Activated T-cell treated with anti-CD3 and anti-CD28 coated beads, Interleukin-2, amount 50 U/mL, for 1 hour (primary cell): ENCODE data around the gene MUC20.
"Not testable (repeated sequence)": the region's sequence is repeated elsewhere in the genome, so short reads cannot be mapped to it uniquely, and the experiment has no call there.

Experiments used
- DNase-seq: peaks from one replicate; pipeline ENCODE4 v3.0.0-alpha.2; 2020

The MUC20 gene

DNA sequence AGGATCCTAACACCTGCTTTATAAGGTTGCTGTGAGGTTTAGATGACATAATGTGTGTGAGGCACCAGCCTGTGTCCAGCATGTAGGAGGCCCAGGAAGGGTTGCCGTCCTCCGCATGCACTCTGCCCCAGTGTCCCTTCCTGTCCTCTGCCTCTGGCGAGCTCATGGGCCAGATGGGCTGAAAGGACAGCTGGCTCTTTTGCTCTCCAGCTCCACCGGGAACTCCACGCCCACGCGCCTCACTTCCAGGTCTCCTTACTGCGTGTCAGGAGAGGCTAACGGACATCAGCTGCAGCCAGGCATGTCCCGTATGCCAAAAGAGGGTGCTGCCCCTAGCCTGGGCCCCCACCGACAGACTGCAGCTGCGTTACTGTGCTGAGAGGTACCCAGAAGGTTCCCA is 12.2 kb downstream of the MUC20 start:
- no peak for DNase-seq

DNA sequence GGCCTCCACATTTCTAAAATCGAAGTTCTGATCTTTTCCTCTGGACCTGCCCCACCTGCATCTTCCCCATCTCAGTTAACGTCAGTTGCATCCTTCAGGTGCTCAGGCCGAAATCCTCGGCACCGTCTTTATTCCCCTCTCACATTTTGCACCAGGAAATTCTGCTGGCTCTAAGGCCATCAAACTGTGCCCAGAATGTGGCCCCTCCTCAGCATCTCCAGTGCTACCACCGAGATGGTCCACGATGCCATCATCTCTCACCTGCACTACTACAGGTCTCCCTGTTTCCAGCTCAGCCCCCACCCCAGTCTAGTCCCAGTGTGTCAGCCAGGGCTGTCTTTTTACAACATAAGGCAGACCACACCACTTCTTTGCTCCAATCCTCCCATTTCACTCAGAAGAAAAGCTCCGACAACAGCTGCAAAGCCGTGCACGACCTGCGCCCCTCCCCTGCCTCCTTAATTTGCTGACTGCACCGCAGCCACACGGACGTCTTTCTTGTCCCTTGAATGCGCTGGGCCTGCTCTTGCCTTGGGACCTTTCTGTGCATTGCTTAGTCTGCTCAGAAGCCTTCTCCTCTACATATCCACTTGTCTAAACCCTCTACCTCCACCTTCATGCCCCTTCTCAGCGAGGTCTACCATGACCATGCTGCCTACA is 14.4 kb downstream of the MUC20 start:
- no peak for DNase-seq

DNA sequence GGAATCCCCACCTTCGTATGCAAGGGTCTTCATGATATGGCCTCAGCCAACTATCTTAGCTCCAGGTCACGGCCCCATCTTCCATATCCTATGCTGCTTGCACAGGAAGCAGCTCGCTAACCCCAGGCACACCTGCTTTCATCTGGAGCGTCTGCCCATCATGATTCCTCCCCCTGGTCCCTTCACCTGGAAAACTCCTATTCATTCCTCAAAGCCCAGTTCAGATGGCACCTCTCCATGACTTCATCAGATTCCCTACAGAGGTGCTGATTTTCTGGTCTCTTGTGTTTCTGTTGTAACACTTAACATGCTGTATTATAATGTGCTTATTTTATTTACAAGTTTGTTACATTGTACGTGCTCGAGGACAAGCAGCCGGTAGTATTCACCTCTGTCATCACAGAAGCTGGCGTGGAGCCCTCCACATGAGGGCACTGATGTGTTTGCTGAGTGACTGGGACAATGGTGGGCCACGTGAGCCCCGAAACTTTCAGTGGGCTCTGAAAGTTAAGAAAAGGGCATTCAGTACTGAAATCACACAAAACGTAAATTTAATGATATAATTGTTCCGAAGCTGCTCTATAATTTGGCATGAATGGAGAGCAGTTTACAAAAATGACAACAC is 16.2 kb downstream of the MUC20 start:
- no peak for DNase-seq

DNA sequence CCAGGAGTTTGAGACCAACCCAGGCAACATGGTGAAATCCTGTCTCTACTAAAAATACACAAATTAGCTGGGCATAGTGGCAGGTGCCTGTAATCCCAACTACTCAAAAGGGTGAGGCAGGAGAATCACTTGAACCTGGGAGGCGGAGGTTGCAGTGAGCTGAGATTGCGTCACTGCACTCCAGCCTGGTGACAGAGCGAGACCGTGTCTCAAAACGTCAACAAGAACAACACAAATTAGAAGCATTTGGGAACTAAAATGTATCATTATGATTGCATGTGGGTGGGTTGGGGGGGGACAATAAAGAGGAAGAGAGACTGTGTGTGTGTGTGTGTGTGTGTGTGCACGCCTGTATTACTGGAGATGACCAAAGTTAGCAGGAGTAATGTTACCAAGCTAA is 17.0 kb downstream of the MUC20 start:
- not testable (repeated sequence) for DNase-seq

DNA sequence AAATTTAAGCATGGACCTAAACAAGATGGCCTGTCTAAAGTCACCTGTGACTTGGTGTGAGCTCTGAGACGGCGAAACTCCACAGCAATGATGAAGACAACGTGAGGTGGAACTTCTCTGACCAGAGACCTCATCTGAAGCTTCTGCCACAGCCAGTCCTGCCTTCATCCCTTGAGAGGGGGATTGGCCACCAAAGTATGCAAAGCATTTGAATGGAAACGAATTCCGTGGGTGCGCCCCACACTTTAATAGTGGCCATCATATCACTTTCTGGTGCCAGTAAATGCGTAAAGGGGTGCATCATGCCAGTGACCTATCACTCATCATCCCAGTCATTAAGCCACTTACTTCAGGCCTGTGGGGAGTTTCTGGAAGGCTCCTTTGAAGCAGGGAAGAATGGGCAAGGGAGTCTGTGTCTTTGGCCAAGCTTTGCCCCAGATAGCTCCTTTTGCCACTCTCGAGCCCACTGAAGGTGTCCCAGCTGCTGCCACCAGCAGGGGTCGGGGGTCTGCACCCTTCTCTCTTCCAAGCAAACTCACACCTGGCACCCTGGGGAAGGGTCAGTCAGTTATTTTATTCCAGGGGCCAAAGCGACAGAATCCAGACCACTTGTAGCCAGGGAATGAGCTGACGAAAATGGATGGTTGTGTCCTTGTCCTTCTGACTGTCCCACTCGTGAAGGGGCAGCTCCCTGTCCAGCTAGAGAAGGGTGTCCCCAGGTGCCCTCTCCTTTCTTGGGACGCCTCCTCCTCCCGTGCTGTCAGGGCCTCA is 17.7 kb downstream of the MUC20 start:
- no peak for DNase-seq

DNA sequence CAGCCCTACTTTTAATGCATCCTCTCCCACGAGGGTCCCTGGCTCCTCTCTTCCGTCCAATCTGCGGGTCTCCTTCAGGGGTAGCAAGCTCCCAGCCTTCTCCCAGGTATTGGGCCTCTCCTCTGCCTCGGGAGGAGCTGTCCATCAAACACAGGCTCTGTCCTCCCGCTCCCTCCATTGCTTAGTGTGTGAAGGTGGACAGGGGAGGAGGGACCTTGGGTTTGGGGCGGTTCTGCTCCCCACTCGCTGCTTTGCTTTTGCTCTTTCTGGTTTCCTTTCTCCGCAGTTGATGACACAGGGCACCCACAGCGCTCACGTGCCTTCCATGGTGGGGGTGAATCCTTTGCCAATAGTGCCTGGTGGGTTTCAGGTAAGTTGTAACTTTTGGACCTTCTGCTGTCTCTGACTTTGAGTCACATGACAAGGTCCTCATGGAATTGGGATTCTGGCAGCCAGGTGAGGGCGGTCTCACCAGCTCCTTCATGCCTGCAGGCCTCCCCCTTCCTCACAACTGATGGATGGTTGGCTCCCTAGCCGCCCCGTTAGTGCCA is 18.9 kb downstream of the MUC20 start:
- DNase-seq: no peak

DNA sequence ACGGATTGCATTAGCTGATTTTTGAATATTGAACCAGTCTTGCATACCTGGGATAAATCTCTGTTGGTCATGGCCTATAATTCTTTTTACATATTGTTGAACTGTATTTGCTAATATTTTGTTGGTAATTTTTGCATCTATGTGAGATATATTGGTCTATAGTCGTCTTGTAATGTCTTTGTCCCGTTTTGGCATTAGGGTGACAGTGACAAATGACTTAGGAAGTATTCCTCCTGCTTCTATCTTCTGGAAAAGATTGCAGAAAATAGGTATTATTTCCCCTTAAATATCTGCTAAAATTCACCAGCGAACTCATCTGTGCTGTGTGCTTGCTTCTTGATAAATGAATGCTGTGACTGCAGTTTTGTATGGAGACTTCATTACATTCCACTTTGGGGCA is 23.7 kb downstream of the MUC20 start:
- DNase-seq: no peak

DNA sequence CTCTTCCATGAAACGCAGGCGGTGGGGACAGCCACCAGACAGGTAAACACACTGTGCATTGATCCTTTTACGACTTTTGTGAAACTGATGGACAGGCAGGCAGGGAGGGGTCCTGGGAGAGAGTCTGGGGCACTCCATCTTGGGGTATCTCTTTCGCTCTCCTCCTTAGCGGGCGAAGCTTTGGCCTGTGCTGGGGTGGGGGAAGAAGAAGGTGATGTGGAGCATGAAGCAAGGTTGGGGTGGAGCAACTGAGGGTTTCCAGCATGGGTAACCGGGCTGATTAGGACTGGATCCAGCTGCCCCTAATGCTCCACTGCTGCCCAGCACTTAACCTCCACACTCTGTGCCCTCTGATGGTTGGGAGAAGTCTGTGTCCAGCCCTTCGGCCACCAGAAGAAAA is 25.6 kb downstream of the MUC20 start:
- DNase-seq: no peak

DNA sequence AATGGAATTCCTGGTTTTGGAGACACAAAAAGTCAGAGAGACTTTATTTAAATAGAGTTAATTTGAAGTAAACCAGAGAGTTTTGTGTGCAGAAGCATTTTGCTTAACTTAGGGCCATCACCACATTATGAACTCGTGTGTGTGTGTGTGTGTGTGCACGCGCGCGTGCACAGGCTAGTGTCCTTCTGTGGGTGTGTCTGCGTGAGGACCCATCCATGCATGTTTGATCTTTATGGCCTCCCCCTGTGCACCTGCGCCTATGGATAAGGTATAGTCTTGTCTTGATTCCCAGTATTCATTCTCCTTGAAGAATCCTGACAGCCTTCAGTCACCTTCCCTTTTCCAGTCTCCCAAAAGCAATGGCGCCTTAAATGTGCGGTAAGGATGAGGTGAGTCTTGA is 26.0 kb downstream of the MUC20 start:
- DNase-seq: no peak

DNA sequence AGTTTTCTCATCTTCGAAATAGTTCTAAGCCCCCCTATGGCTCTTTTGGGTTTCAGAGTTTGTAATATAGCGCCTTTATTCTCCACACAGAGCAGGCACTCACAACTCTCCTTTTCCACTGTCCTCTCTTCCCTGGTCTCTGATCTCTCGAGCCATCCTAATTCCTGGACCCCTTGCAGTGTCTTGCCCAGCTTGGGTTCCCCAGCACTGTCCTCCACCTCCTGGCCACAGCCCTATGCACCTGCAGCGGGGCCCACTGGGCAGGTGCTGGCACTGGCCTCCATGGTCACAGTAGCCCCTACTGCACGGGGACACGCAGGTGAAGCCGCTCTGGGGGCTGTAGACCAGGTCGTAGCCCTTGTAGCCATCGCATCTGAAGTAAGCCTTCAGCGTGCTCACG is 27.9 kb downstream of the MUC20 start:
- no peak for DNase-seq

DNA sequence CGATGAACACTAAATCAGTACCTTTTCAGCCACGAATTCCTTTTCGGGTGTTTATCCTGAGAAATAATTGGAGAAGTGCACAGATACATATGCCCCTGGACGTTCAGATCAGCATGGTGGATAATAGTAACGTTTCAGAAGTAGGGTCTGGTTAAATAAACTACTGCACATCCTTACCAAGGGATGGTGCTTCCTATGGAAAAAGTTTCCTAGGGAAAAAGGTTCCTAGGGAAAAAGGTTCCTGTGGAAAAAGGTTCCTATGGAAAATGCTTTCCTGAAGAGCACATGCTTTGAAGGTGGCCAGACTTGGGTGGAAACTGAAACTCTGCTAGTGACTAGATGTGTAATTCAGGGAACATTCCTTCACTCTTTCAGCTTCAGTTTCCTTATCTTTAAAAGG is 28.3 kb downstream of the MUC20 start:
- not testable (repeated sequence) for DNase-seq

DNA sequence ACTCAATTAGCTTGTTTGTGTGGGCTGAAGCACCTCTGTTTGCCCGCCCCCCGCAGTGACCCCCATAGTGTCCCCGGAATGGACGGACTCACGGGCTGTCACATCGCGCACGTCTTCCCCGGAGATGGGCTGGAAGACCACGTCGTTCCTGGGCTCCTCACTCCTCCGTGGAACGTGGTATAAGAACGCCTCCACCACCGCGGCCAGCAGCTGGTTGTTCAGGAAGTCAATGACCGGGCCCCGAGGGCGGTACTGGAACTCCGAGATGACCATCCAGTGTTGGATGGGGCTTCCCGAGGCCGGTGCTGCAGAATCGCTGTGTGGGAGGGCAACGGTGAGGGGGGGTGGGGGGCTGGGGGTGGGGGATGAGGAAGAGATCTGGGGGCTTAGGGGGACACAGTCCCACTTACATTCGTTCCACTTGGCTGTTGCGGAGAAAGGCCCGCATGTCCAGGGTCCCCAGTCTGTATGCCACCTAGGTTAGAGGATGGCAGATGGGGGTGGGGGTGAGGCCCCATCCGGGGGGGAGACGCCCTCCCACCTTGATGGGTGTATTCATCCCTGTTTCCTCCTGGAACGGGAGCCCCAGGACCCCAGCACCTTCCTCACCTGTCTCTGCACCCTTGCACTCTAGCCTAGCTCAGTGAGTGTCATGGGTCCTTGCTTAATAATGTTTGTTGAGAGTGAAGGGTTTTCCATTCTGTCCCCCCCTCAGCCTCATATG is 30.2 kb downstream of the MUC20 start:
- no peak for DNase-seq

DNA sequence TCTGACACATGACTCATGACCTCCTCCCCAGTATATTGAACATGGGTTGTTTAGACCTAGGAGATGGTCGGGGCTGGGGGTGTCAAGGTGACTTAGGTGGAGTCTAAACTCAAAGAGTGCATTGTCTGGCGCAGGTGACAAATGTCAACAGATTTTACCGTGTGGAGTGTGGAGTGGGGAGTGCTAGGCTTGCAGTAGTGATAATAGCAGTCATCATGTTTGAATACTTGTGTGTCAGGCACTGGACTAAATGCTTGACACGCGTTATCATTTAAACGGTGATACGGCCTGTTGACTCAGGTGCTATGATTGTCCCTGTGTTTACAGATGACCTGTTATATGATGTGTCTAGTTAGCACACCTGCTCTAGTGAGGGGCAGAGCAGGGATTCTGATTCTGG is 30.8 kb downstream of the MUC20 start:
- DNase-seq: no peak

DNA sequence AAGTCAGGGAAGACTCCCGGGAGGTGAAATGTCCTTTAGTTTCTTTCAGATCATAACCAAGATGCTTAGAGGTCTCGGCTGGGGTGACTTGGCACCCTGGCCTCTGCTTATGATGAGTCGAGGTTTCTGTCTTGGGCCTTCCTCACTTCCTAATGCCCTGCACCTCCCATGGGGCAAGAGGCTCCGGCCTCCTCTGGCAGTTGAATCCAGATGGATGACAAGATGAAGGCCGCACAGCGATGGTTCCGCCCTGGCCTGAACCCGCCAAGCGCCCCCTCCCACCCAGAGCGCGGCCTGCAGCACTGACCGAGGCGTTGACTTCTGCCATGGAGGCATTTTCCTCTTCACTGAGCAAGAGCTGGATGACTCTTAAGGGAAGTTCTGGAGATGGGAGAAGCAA is 31.3 kb downstream of the MUC20 start:
- no peak for DNase-seq

DNA sequence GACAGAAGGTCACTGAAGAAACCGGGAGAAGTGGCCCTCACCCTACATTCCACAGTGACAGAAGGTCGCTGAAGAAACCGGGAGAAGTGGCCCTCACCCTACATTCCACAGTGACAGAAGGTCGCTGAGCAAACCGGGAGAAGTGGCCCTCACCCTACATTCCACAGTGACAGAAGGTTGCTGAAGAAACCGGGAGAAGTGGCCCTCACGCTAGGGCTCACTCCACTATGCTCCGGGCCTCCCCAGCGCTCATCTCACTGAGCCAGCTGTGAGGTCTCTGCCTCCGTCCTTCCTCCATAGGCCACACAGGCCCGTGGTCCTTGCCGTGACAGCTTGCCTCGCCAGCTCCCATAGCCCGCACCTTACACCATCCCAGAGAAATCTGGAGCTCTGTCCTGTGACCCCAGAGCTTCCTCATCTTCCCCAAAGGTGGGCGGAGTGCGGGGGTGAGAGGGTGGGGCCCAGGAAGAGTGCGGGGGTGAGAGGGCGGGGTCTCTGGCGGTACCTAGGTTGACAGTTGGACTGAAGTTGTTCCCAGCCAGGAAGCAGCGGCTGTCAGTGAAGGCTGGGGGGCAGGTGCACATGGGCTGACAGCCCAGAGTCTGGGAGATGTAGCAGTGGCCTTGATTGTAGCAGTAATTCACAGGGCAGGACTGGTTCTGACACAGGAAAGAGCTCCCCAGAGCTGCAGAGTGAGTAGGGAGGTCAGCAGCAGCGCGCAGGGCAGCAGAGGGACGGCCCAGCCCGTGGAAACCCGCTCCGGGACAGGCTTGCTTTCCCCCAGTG is 32.0 kb downstream of the MUC20 start:
- no peak for DNase-seq

DNA sequence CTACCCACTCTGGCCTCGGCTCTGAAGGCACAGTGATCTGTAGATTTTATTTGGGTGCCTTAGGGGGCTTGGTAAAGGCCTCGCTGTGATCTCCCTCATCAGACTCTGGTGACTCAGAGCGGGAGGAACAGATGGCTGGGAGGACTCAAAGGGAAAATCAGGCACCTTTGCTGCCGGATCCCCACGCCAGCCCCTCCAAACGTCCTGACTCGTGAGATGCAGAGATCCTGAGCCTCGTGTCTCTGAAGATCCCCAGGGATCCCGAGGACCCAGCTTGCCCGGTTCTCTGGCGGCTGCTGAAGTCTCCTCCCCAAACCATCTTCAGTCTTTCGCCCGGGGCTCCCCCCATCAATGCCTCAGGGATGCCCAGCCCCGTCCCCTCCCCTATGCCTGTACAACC is 32.8 kb downstream of the MUC20 start:
- DNase-seq: no peak

DNA sequence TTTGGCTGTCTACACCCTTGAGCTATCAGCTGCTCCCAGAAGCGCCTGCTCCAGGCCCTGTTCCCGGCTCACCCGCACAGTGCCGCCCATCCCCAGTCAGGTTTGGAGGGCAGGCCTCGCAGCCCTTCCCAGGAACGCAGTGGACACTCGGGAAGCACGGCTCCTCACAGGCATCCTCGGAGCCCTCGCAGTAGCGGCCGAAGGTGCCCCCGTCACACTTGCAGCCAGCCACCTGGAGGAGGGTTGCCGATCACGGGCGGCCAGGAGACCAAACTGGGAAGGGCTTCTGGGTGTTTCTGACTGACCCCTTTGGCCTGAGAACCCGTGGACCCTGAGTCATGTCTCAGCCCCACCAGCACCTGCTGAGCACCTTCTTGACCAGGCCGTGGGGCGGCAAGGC is 33.4 kb downstream of the MUC20 start:
- DNase-seq: no peak

DNA sequence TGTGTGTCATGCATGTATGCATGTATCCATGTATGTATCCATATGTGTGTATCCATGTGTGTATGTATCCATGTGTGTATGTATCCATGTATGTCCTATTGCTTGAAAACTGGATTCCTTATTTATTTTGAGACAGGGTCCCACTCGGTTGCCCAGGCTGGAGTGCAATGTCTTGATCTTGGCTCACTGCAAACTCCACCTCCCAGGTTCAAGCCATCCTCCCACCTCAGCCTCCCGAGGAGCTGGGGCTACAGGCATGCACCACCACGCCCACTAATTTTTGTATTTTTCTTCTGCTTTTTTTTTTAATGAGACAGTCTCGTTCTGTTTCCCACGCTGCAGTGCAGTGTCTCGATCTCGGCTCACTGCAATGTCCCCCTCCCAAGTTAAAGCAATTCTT is 34.1 kb downstream of the MUC20 start:
- no peak for DNase-seq

DNA sequence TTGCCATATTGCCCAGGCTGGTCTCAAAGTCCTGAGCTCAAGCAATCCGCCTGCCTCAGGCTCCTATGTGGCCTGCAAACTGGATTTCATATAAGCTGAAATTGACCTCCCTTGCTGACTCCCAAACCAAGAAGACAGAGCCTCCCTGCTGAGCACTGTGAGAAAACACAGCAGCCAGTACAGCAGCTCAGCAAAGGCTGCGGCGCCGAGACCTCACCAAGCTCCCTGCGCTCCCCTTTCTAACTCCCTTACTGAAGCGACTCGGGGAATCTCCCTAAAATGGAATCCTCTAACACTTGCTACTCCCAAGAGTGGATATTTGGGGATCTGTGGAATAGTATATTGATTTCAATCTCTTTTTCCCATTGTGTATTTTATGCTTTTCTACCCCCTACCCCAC is 34.6 kb downstream of the MUC20 start:
- no peak for DNase-seq

DNA sequence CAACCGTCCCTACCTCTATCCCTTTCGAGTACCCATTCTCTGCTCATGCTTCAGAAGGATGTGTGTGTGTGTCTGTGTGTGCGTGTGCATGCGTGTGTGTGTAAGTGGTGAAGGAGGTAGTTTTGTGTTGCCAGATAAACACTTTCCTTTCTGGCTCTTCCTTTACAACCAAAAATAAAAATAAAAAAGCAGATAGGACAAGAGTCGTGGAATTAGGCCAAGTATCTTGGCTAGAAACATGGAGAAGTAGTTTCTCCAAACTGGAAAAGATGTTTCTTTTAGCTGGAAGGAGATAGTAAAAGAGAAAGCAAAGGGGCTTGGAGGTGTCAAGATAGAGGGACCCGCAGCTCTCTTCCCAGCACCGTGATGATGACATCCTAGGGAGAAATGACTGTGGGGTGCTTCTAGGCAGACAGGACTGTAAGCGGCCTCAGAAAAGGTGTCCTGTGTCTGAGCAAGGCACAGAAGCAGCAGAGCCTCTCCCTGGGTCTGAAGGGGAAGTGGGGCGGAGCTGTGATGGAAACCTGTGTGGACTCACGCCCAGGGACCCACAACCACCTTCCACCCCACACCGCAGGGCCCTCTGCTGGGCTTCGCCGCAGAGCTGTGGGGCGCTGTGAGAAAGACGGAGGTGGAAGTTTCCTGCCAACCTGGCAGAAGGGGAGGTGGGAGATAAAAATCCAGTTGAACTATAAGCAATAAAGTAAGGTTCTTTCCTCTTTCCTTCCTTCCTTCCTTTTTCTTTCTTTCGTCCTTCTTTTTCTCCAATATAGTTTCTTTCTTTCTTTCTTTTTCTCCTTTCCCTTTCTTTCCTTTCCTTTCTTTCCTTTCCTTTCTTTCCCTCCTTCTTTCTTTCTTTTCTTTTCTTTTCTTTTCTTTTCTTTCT is 35.3 kb downstream of the MUC20 start:
- no peak for DNase-seq

DNA sequence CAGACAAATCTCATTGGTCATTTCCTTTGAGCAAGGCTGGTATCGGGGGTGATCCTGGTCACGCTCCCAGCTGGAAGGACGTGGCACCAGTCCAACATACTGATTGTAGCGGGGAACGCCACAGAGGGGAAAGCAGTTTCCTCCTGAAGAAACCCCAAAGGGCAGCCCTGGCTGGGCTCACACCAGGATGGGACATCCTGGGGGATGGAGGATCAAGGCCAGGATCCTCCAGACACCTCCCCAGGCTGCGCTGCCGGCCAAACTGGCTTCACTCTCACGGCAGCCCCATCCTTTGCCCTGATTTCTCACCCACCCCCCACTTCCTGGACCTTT is 36.6 kb downstream of the MUC20 start:
- no peak for DNase-seq

DNA sequence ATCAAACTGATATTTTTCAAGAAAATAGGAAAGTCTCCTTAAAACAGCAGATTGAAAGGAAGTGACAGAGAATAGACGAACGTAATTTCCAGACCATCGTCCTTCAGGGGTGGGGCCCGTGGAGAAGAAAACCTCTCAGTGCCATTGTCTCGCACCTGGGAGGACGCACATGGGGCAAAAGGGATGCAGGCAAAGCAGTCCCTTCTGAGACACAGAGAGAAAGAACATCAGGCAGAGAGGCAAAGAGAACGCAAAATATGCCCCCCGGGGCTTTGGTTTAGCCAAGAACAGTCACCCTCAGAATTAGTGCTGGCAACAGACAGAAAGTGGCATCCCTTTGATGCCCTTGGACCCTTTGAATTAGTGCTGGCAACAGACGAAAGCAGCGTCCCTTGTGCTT is 37.0 kb downstream of the MUC20 start:
- DNase-seq: no peak
